ENCODE measurements around the gene CFAP410.

Gene CFAP410

GRCh38 chr21:44338971-44339910 lies at the start of gene CFAP410:
TSS of gene CFAP410 (minus strand) at chr21:44339390. CDS start at chr21:44339194, 196 bp downstream.
- in situ Hi-C loops (cut with MboI; ENCODE audit: low sequenced_read_pairs), result no loop called here

GRCh38 chr21:44384968-44385367 lies 45.8 kb upstream of the CFAP410 start:
- in situ Hi-C loops (cut with MboI; ENCODE audit: low sequenced_read_pairs), result no loop called here

GRCh38 chr21:44383216-44383615 lies 44.0 kb upstream of the CFAP410 start:
- in situ Hi-C loops (cut with MboI; ENCODE audit: low sequenced_read_pairs), result no loop called here

GRCh38 chr21:44382536-44382935 lies 43.3 kb upstream of the CFAP410 start:
- in situ Hi-C loops (cut with MboI; ENCODE audit: low sequenced_read_pairs), result no loop called here

- in situ Hi-C loops (cut with MboI; ENCODE audit: low sequenced_read_pairs), result no loop called here
Observed at GRCh38 chr21:44381874-44382273, 42.7 kb upstream of the CFAP410 start.

GRCh38 chr21:44380876-44381275 lies 41.7 kb upstream of the CFAP410 start:
- in situ Hi-C loops (cut with MboI; ENCODE audit: low sequenced_read_pairs), result no loop called here

GRCh38 chr21:44379991-44380865 lies 41.0 kb upstream of the CFAP410 start:
- in situ Hi-C loops (cut with MboI; ENCODE audit: low sequenced_read_pairs), result no loop called here

GRCh38 chr21:44379515-44379848 lies 40.3 kb upstream of the CFAP410 start:
- in situ Hi-C loops (cut with MboI; ENCODE audit: low sequenced_read_pairs), result no loop called here

- in situ Hi-C loops (cut with MboI; ENCODE audit: low sequenced_read_pairs), result no loop called here
Observed at GRCh38 chr21:44378646-44379514, 39.7 kb upstream of the CFAP410 start.

- in situ Hi-C loops (cut with MboI; ENCODE audit: low sequenced_read_pairs), result no loop called here
Observed at GRCh38 chr21:44377922-44378645, 38.9 kb upstream of the CFAP410 start.

GRCh38 chr21:44377201-44377921 lies 38.2 kb upstream of the CFAP410 start:
- in situ Hi-C loops (cut with MboI; ENCODE audit: low sequenced_read_pairs), result no loop called here

GRCh38 chr21:44376606-44377005 lies 37.4 kb upstream of the CFAP410 start:
- in situ Hi-C loops (cut with MboI; ENCODE audit: low sequenced_read_pairs), result no loop called here

- in situ Hi-C loops (cut with MboI; ENCODE audit: low sequenced_read_pairs), result no loop called here
Observed at GRCh38 chr21:44375761-44376241, 36.6 kb upstream of the CFAP410 start.

- in situ Hi-C loops (cut with MboI; ENCODE audit: low sequenced_read_pairs), result no loop called here
Observed at GRCh38 chr21:44375281-44375651, 36.1 kb upstream of the CFAP410 start.

- in situ Hi-C loops (cut with MboI; ENCODE audit: low sequenced_read_pairs), result no loop called here
Observed at GRCh38 chr21:44374601-44375280, 35.6 kb upstream of the CFAP410 start.

GRCh38 chr21:44372616-44373015 lies 33.4 kb upstream of the CFAP410 start:
- in situ Hi-C loops (cut with MboI; ENCODE audit: low sequenced_read_pairs), result no loop called here

- in situ Hi-C loops (cut with MboI; ENCODE audit: low sequenced_read_pairs), result no loop called here
Observed at GRCh38 chr21:44371596-44371995, 32.4 kb upstream of the CFAP410 start.

GRCh38 chr21:44370786-44371410 lies 31.7 kb upstream of the CFAP410 start:
- in situ Hi-C loops (cut with MboI; ENCODE audit: low sequenced_read_pairs), result no loop called here
